GM12878 (cell line): ENCODE measurements around the gene CRACDL.

Source experiments
- CBX5 ChIP-seq: sonication (generic); IDR thresholded peaks from 2 replicates; pipeline ENCODE4 v1.6.1; 2016; ENCODE audit warnings: low read depth, moderate library complexity, mild to moderate bottlenecking, inconsistent platforms
- CREM ChIP-seq: IDR thresholded peaks from 2 replicates; pipeline ENCODE4 v1.6.1; 2014; ENCODE audit warnings: antibody characterized with exemption, low read depth
- FOXK2 ChIP-seq: fragments of 450-650 bp; IDR thresholded peaks from 2 replicates; pipeline ENCODE4 v1.6.1; 2017; ENCODE audit warnings: mild to moderate bottlenecking, moderate library complexity
- NR2C2 ChIP-seq: IDR thresholded peaks from 2 replicates; pipeline ENCODE4 v1.6.1; 2011; ENCODE audit warnings: borderline replicate concordance, low read depth; ENCODE audit not compliant: control insufficient read depth, insufficient read length
- POLR2A ChIP-seq: IDR thresholded peaks from 2 replicates; pipeline ENCODE4 v1.6.1; 2011; ENCODE audit warnings: low read depth, mild to moderate bottlenecking, low read length
- POLR2AphosphoS5 ChIP-seq: IDR thresholded peaks from 2 replicates; pipeline ENCODE4 v1.6.1; 2011; ENCODE audit warnings: mild to moderate bottlenecking, low read length, inconsistent platforms
- POU2F2 ChIP-seq: IDR thresholded peaks from 3 replicates; pipeline ENCODE4 v1.6.1; 2011; ENCODE audit warnings: low read depth, mild to moderate bottlenecking, low read length, borderline replicate concordance
- SREBF1 ChIP-seq: IDR thresholded peaks from 2 replicates; pipeline ENCODE4 v1.6.1; 2012; ENCODE audit warnings: mild to moderate bottlenecking, low read length
- YY1 ChIP-seq: IDR thresholded peaks from 2 replicates; pipeline ENCODE4 v1.6.1; 2011; ENCODE audit warnings: low read depth, mild to moderate bottlenecking, low read length
- ZBTB40 ChIP-seq: fragments of 450-650 bp; IDR thresholded peaks from 2 replicates; pipeline ENCODE4 v1.6.1; 2016; ENCODE audit warnings: mild to moderate bottlenecking, moderate library complexity, borderline replicate concordance
- TF ChIP-seq, protein P1 (sequence below): fragments of 450-650 bp; IDR thresholded peaks from 2 replicates; pipeline ENCODE4 v1.6.1; 2016; ENCODE audit warnings: mild to moderate bottlenecking
- TF ChIP-seq, protein P2 (sequence below), 3 experiments: IDR thresholded peaks in 2 of 3; conservative IDR thresholded peaks in 1 of 3; 2 replicates each; pipeline ENCODE4 v1.5.1; 2011; ENCODE audit warnings: low read depth in 3 of 3, low read length in 3 of 3, mild to moderate bottlenecking in 3 of 3, control low read depth in 2 of 3, moderate library complexity in 2 of 3, inconsistent platforms in 1 of 3, mixed read lengths in 1 of 3; ENCODE audit not compliant: control insufficient read depth in 2 of 3, insufficient read depth in 1 of 3; ENCODE audit errors: extremely low read depth in 1 of 3
- TF ChIP-seq, protein P3 (sequence below): IDR thresholded peaks from 2 replicates; pipeline ENCODE4 v1.6.1; 2011; ENCODE audit warnings: low read depth, low read length, improper control_type of control experiment, borderline replicate concordance

- TF ChIP-seq, protein P1, sequence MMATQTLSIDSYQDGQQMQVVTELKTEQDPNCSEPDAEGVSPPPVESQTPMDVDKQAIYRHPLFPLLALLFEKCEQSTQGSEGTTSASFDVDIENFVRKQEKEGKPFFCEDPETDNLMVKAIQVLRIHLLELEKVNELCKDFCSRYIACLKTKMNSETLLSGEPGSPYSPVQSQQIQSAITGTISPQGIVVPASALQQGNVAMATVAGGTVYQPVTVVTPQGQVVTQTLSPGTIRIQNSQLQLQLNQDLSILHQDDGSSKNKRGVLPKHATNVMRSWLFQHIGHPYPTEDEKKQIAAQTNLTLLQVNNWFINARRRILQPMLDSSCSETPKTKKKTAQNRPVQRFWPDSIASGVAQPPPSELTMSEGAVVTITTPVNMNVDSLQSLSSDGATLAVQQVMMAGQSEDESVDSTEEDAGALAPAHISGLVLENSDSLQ: no peak
- TF ChIP-seq CBX5 (no peak), FOXK2 (no peak), POLR2A (no peak), SREBF1 (no peak), CREM (no peak), POLR2AphosphoS5 (no peak), NR2C2 (no peak), YY1 (no peak), ZBTB40 (no peak), POU2F2 (no peak)
- TF ChIP-seq, protein P2, sequence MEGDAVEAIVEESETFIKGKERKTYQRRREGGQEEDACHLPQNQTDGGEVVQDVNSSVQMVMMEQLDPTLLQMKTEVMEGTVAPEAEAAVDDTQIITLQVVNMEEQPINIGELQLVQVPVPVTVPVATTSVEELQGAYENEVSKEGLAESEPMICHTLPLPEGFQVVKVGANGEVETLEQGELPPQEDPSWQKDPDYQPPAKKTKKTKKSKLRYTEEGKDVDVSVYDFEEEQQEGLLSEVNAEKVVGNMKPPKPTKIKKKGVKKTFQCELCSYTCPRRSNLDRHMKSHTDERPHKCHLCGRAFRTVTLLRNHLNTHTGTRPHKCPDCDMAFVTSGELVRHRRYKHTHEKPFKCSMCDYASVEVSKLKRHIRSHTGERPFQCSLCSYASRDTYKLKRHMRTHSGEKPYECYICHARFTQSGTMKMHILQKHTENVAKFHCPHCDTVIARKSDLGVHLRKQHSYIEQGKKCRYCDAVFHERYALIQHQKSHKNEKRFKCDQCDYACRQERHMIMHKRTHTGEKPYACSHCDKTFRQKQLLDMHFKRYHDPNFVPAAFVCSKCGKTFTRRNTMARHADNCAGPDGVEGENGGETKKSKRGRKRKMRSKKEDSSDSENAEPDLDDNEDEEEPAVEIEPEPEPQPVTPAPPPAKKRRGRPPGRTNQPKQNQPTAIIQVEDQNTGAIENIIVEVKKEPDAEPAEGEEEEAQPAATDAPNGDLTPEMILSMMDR (IDR thresholded peaks at IDR 0.05 in 2 of 3, conservative IDR thresholded peaks at IDR 0.05 in 1 of 3; ENCODE audit: control insufficient read depth in 2 of 3, extremely low read depth in 1 of 3, insufficient read depth in 1 of 3, low read depth in 3 of 3, low read length in 3 of 3): no peak
- TF ChIP-seq, protein P3, sequence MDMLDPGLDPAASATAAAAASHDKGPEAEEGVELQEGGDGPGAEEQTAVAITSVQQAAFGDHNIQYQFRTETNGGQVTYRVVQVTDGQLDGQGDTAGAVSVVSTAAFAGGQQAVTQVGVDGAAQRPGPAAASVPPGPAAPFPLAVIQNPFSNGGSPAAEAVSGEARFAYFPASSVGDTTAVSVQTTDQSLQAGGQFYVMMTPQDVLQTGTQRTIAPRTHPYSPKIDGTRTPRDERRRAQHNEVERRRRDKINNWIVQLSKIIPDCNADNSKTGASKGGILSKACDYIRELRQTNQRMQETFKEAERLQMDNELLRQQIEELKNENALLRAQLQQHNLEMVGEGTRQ: no peak
These were observed 166.9 kb downstream of the CRACDL start for GRCh38 chr2:98769114-98769476.
